Ovary (tissue), 3 donors: ENCODE results near the gene GPA33.

ENCODE experiments used
- POLR2A ChIP-seq: fragments of 450-650 bp; IDR thresholded peaks from one replicate; pipeline ENCODE4 v1.6.1; 2017; ENCODE audit warnings: antibody characterized with exemption, mild to moderate bottlenecking, moderate library complexity
- TF ChIP-seq, protein P1 (sequence below), 3 donors: fragments of 450-650 bp in 2 of 3; fragments of 200-600 bp in 1 of 3; IDR thresholded peaks; one replicate each; pipeline versions ENCODE4 v1.5.1 to v1.8.0; 2016 to 2022; ENCODE audit warnings: antibody characterized with exemption in 3 of 3, mild to moderate bottlenecking in 1 of 3
- donor health status: DM: no; HTN: no; CAD: no.

DNA sequence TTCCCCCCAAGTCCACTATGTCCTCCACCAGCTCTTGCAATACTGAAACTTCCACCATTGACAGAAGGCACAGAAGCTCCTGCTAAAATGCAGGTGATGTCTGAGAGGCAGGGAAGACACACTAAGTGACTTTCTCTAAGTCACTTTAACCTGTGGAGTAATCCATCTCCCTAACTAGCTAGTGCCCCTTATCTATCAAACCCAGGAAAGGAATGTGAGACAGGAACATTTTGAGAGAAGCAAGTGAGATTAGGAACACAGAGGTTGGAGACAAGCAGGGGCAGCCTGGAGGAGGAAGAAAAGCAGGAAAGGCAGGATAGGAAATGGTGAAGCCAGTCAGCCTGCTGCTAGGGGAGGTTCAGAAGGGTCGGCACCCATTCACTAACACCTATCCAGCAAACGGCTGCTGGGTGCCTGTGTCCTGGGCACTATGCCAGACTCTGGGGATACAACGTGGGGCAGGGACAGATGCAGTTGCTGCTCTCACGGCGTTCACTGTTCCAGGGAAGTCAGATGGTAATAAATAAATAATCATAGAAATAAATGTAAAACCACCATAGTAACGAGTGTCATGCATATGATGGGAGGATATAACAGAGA is 7.0 kb downstream of the GPA33 start:
- TF ChIP-seq, protein P1, sequence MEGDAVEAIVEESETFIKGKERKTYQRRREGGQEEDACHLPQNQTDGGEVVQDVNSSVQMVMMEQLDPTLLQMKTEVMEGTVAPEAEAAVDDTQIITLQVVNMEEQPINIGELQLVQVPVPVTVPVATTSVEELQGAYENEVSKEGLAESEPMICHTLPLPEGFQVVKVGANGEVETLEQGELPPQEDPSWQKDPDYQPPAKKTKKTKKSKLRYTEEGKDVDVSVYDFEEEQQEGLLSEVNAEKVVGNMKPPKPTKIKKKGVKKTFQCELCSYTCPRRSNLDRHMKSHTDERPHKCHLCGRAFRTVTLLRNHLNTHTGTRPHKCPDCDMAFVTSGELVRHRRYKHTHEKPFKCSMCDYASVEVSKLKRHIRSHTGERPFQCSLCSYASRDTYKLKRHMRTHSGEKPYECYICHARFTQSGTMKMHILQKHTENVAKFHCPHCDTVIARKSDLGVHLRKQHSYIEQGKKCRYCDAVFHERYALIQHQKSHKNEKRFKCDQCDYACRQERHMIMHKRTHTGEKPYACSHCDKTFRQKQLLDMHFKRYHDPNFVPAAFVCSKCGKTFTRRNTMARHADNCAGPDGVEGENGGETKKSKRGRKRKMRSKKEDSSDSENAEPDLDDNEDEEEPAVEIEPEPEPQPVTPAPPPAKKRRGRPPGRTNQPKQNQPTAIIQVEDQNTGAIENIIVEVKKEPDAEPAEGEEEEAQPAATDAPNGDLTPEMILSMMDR (IDR thresholded peaks at IDR 0.05): no peak
- no peak for TF ChIP-seq POLR2A
